HG03175 (cell line): ENCODE data around the gene SGF29.
"Not testable (repeated sequence)": the region's sequence is repeated elsewhere in the genome, so short reads cannot be mapped to it uniquely, and the experiment has no call there.

Source experiments
- ATAC-seq: cut with Tn5 transposase; IDR thresholded peaks from one replicate; pipeline ENCODE4 v1.9.1; 2021; ENCODE audit warnings: mild to moderate bottlenecking, moderate library complexity; ENCODE audit not compliant: unreplicated experiment

Gene SGF29

GRCh38 chr16:28563218-28563617 lies 9.5 kb downstream of the SGF29 start:
- no peak for ATAC-seq

GRCh38 chr16:28566233-28566925 lies 12.7 kb downstream of the SGF29 start:
- not testable (repeated sequence) for ATAC-seq

GRCh38 chr16:28567292-28567691 lies 13.6 kb downstream of the SGF29 start:
- no peak for ATAC-seq

- ATAC-seq: no peak
These were observed 15.3 kb downstream of the SGF29 start for GRCh38 chr16:28569021-28569420.

GRCh38 chr16:28569968-28570752 lies 16.4 kb downstream of the SGF29 start:
- ATAC-seq: no peak

- no peak for ATAC-seq
These were observed 19.2 kb downstream of the SGF29 start for GRCh38 chr16:28572696-28573510.

- no peak for ATAC-seq
These were observed 20.3 kb downstream of the SGF29 start for GRCh38 chr16:28573738-28574718.

- ATAC-seq: no peak
These were observed 21.2 kb downstream of the SGF29 start for GRCh38 chr16:28574925-28575324.

GRCh38 chr16:28575446-28576109 lies 21.9 kb downstream of the SGF29 start:
- no peak for ATAC-seq

GRCh38 chr16:28580726-28581315 lies 27.1 kb downstream of the SGF29 start:
- no peak for ATAC-seq

- ATAC-seq: no peak
These were observed 32.0 kb downstream of the SGF29 start for GRCh38 chr16:28585674-28586073.

- ATAC-seq: no peak
These were observed 32.7 kb downstream of the SGF29 start for GRCh38 chr16:28586466-28586865.

GRCh38 chr16:28587386-28587785 lies 33.7 kb downstream of the SGF29 start:
- no peak for ATAC-seq

- ATAC-seq: no peak
These were observed 35.3 kb downstream of the SGF29 start for GRCh38 chr16:28589069-28589468.

- ATAC-seq: no peak
These were observed 36.2 kb downstream of the SGF29 start for GRCh38 chr16:28589930-28590329.

- ATAC-seq: no peak
These were observed 36.9 kb downstream of the SGF29 start for GRCh38 chr16:28590384-28591340.

GRCh38 chr16:28591355-28591754 lies 37.6 kb downstream of the SGF29 start:
- ATAC-seq: no peak

GRCh38 chr16:28592511-28592910 lies 38.8 kb downstream of the SGF29 start:
- ATAC-seq: no peak
